Stimulated activated CD8-positive, alpha-beta memory T cell treated with anti-CD3 and anti-CD28 coated beads, Interleukin-7, amount 100 ng/mL, for 4 hours (primary cell): ENCODE results near the gene IL19.
A peak's percentile ranks its signal among the peaks of the same experiment; 100 is the strongest.

Source experiments
- DNase-seq, 2 donors: peaks; one replicate each; pipeline ENCODE4 v3.0.0-alpha.2; 2020; ENCODE audit warnings: low read depth in 2 of 2

The IL19 gene

GRCh38 chr1:206770531-206771337 is at the start of gene IL19:
Gene IL19 (plus strand): TSS chr1:206770773. CDS start chr1:206836663, 65,890 bp downstream.
- peak; percentile 45 to 51 for DNase-seq

GRCh38 chr1:206721454-206721853 is 49.1 kb upstream of the IL19 start:
- DNase-seq = no peak

GRCh38 chr1:206722751-206723461 is 47.7 kb upstream of the IL19 start:
- DNase-seq = no peak

GRCh38 chr1:206723462-206723804 is 47.1 kb upstream of the IL19 start:
- DNase-seq = no peak

- DNase-seq = no peak
Observed at GRCh38 chr1:206723805-206724472, 46.6 kb upstream of the IL19 start.

GRCh38 chr1:206725109-206725963 is 45.2 kb upstream of the IL19 start:
- DNase-seq = peak in 1 of 2 donors; percentile 34

GRCh38 chr1:206727981-206728696 is 42.4 kb upstream of the IL19 start:
- no peak for DNase-seq

- DNase-seq = no peak
Observed at GRCh38 chr1:206728697-206728987, 41.9 kb upstream of the IL19 start.

- no peak for DNase-seq
Observed at GRCh38 chr1:206729050-206729449, 41.5 kb upstream of the IL19 start.

- DNase-seq = no peak
Observed at GRCh38 chr1:206729507-206729906, 41.1 kb upstream of the IL19 start.

- DNase-seq = no peak
Observed at GRCh38 chr1:206732508-206732907, 38.1 kb upstream of the IL19 start.

- no peak for DNase-seq
Observed at GRCh38 chr1:206732992-206733391, 37.6 kb upstream of the IL19 start.

GRCh38 chr1:206734499-206735142 is 36.0 kb upstream of the IL19 start:
- peak; percentile 49 to 64 for DNase-seq

GRCh38 chr1:206735553-206736031 is 35.0 kb upstream of the IL19 start:
- DNase-seq = no peak

- DNase-seq = peak; percentile 57 to 63
Observed at GRCh38 chr1:206736878-206737728, 33.5 kb upstream of the IL19 start.

- no peak for DNase-seq
Observed at GRCh38 chr1:206737729-206738201, 32.8 kb upstream of the IL19 start.

- no peak for DNase-seq
Observed at GRCh38 chr1:206738370-206739366, 31.9 kb upstream of the IL19 start.

- DNase-seq = no peak
Observed at GRCh38 chr1:206739411-206740076, 31.0 kb upstream of the IL19 start.
